NCI-H2196 (cell line): ENCODE data around the gene GBP5.
A peak's percentile ranks its signal among the peaks of the same experiment; 100 is the strongest.
"Not testable (repeated sequence)": the region's sequence is repeated elsewhere in the genome, so short reads cannot be mapped to it uniquely, and the experiment has no call there.

ENCODE experiments used
- DNase-seq: peaks from one replicate; lab custom pipeline; 2025; ENCODE audit not compliant: unreplicated experiment; lab: John Stamatoyannopoulos, UW

The GBP5 gene

DNA sequence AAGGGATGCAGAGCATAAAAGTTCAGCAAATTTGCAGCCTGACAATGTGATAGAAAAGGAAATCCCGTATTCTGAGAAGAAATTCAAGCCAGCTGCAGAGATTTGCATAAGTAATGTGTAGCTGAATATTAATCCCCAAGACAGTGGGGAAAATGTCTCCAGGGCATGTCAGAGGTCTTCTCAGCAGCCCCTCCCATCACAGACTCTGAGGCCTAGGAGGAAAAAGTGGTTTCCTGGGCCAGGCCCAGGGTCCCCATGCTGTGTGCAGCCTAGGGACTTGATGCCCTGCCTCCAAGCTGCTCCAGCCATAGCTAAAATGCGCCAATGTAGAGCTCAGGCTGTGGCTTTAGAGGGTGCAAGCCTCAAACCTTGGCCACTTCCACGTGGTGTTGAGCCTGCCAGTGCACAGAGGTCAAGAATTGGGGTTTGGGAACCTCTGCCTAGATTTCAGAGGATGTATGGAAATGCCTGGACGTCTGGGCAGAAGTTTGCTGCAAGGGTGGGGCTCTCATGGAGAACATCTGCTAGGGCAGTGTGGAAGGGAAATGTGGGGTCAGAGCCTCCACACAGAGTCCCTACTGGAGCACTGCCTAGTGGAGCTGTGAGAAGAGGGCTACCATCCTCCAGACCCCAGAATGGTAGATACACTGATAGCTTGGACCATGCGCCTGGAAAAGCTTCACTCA is 11.6 kb upstream of the GBP5 start:
- not testable (repeated sequence) for DNase-seq

DNA sequence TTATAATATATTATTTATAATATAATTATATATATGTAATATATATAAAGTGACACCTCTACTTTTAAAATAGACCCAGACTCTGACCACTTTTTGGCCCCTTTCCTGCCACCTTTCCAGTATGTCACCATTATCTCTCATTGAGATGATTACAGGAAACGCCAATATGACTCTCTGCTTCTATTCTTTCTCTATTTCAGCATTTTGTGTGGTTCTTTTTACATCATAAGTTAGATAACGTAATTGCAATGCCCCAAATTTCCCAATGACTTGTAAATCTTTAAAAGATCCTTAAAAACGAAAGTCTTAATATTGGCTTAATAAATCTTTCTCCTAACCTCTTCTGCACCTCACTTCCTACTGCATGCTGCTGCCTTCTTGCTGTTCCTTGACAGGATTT is 8.1 kb upstream of the GBP5 start:
- no peak for DNase-seq

DNA sequence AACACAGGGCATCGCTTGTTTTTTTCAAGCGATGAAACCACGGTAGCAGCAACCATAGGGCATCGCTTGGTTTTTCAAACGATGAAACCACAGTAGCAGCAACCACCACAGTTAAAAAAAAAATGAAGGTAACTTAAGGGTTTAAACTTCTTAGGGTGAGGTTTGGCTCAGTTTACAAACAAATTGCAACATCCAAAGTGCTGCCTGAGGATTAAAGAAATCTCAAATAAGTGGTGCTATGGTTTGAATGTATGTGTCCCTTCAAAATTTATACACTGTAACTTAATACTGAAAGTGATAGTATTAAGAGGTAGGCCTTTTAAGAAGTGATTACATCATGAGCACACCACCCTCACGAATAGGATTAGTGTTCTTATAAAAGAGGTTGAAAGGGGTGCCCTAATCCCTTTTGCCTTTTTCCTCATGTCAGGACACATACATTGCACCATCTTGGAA is 6.4 kb upstream of the GBP5 start:
- DNase-seq = no peak

DNA sequence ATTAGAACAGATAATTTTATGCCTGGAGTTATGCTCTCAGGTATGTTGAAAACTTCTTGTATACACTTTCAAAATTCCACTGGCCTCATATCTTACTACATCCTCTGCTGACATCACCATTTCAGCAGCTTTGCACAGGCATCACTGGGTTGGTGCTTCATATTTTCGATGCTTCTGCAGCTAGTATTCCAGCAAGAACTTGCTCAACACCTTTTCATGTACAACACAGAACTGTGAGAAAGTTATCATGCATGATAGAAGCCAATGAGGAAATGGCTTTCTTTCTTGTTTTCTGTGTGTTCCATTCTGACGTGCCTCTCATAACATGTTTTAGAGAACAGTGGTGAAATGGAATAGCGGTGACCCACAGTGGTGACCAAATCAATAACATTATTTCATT is 5.1 kb upstream of the GBP5 start:
- DNase-seq = no peak

DNA sequence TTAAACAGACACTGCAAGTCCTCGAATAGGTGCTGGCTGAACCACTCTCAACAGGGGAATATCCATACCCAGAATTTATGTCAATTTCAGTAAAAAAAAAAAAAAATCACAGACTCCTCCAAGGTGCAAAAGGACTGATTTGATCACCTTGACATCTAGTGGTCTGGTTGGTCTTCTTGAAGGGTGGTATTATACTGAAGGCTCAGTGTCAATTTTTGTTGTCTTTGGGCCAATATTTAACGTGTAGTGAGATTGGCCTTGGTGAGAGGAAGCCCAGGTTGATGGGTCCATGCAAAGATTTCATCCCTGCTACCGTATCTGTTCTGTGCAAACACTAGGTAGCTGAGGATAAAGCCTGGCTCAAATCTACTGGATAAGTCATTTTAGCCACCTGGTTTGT is 4.0 kb upstream of the GBP5 start:
- no peak for DNase-seq

DNA sequence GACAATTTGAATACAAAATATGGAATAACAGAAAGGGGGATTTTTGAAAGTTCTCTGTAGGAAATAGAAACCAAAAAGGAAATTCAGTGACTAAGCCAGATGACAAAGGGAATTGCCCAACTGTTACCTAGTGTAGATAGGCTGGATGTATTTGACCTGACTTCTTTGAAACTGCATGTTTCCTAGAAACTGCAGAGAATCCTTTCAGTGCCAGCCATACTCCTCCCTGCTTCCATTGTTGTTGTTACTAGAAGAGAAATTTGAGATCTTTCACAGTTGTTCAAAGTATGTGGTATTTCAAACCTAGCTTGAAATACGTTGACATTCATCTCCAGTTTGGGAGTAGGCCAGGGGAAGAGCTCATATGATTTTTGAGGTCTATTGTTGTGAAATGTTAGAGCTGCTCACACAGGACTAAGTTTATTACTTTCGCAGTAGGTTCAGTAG is 1.8 kb upstream of the GBP5 start:
- DNase-seq = peak; percentile 10

DNA sequence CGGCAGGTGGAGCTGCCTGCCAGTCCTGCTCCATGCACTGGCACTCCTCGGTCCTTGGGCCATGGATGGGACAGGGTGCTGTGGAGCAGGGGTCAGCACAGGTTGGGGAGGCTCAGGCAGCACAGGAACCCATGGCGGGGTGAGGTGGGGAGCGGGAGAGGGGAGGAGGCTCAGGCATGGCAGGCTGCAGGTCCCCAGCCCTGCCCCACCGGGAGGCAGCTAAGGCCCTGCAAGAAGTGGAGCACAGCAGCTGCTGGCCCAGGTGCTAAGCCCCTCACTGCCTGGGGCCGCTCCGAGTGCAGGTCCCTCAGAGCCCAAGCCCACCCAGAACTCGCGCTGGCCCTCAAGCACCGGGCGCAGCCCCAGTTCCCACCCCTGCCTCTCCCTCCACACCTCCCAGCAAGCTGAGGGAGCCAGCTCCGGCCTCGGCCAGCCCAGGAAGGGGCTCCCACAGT is 691 bp upstream of the GBP5 start:
- no peak for DNase-seq

DNA sequence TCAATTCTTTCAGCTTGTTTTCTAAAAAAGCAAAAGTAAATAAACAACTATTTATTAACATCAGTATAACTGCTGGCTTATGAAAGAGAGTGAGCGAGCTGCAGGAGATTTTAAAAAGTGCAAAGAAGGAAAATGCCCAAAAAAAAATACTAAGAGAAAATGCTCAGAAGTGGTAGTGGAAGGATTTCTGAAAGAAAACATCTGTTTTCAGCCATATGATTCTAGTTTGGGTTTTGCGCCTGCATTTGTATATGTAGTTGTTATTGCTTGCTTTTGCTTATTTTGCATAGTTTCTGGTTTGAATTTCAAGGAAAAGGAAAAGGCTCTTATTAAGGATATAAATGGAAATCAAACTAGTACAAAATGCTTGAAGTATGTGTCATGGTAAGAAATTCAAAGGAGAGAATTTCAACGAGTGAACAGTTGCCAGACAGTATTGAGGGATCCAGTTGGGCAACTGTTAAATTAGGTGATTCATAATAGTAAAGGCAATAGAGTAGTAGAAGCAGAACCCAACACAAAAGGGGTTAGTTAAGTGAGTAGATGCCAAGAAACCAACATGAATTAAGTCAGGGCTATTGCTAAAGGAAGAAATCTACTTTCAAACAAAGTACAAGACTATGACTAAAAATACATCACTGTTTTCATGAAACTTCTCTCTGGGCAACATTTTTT is 1.2 kb downstream of the GBP5 start:
- no peak for DNase-seq

DNA sequence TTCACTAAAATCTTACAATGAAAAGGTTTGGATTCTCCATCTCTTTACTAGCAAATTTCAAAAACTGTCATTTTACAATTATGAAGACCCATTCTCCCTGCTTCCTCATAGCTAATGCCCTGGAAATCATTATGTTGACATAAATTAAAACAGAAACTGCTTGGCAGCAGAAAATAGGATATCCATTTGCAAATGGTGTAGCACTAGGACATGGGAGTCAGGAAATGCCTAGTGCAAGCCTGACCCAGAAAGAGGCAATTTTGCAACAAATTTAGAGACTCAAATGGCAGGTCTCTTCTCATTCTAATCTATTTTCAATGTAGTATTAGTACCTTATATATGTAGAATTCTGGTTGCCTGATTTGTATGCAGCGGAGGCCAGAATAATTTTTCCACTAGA is 2.2 kb downstream of the GBP5 start:
- no peak for DNase-seq

DNA sequence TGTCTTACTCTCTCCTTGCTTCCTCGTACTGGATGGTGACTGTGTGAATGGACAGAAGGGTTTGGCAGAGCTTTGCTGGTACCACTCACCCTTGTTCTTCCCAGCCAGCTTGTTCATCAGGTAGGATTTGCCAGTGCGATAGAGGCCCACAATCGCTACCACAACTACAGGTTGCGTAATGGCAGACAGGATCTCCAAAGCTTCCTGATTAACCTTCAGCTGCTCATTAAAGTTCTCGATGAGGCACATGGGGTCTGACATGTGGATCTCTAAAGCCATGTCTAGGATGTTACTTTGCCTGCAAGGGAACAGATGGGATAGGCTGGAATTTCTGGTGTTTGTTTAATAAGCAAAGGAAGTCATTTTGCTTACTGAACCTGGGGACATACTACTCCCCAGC is 3.4 kb downstream of the GBP5 start:
- DNase-seq = no peak

DNA sequence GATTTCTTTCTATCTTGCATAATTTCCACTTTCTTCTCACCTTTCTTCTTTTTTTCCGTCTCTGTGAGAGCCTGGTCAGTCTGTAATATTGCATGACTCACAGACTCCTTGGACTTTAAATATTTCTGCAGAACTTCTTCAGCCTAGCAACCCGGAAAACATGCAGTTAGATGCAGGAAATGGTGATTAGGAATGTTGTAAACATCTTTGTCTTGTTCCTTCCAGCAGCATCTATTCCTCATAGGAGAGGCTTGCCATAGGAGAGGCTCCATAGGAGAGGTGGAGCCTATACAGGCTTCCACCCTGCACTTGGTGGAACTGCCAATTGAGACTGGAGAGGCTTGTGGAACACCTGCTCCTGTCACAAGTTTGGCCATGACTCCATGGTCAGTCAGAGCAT is 10.0 kb downstream of the GBP5 start:
- no peak for DNase-seq

DNA sequence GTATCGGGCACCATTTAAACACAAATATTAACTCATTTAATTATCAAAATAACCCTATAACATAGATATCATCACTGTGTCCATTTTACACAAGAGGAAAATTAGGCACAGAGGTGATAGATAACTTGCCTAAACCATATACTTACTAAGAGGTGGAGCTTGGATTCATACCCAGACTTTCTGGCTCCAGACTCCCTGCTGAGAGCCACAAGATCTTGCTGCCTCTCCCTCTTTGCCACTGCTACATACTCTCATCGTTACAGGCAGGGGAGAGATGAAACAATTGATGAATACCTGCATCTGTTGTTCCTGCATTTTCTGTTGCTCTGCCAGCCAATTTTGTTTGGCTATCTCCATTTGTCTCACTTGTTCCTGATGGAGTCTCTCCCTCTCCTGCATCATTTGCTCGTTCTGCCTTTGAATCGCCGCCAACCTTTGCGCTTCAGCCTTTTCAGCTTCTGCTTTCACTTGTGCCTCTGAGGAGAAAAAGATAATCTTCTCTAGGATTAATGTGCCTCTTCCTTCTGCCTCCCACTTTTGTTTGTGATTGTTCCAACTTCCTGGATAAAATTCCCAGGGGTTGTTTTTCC is 10.6 kb downstream of the GBP5 start:
- peak; percentile 51 for DNase-seq

DNA sequence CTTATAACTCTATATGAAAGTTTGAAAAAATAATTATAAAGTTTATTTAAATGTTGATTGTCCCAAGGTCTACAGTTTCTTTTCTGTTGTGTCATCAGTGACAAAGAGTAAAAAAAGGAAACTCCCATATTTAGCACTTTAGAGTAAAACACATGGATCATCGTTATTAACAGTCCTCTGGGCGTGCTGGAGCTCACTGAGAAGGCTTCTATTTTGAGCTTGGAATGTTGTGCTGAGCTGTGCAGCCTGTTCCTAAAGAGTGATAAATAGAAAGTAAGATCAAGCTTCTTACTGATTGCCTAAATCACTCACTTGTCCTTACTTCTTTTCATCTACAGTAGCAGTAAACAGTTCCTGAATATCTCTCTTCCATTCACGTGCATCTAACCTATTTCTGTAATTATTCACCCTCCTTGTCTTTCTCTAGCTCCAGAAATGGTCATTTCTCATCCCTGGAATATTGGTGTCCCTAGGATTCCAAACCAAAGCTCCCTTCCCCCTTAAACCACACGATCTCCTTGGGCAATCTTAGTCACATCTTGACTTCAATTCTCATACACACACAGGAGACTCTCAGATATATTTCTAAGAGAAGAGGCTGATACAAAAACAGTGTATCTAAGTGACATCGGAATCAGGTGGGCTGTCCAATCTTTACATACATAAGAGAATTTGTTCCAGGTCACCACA is 11.9 kb downstream of the GBP5 start:
- no peak for DNase-seq

DNA sequence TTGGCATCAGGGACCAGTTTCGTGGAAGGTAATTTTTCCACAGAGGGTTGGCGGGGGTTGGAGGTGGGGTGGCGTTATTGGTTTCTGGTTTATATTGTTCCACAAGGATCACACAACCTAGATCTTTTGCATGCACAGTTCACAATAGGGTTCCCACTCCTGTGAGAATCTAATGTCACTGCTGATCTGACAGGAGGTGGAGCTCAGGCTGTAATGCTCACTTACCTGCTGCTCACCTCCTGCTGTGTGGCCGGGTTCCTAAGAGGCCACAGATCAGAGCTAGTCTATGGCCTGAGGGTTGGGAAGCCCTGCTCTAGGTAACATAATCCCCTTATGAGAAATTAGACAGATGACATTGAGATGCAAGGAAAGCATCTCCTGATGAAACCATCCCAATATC is 12.6 kb downstream of the GBP5 start:
- no peak for DNase-seq

DNA sequence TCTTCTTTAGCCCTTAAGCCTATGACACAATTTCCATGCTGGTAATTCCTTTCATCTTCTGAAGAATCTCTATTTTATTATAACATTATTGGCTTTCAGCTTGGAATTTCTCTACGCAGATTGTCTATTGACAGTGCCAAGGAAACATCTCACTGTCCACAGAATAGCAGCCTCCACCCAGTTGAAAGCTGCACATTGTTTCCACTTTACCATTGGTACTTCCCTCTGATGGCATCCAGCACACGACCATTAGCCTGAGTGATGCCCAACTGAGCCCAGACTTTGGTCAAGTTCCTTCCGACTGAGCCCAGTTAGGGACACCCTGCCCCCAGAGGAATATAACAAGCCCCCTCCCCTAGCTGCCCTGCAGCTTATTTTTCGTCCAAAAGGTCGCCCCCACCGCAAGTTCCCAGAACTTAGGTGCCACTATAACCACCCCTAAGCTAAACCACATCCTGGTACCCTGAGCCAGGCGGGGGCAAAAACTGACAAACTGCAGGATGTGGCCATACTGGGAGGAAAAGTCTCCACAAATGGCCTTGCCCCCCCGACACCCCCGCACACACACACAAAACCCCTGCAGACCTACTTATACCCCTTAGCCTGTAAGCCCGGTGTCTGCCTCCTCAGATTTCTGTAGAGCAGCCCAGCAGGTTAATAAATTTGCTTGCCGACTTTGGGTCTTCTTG is 13.2 kb downstream of the GBP5 start:
- no peak for DNase-seq

DNA sequence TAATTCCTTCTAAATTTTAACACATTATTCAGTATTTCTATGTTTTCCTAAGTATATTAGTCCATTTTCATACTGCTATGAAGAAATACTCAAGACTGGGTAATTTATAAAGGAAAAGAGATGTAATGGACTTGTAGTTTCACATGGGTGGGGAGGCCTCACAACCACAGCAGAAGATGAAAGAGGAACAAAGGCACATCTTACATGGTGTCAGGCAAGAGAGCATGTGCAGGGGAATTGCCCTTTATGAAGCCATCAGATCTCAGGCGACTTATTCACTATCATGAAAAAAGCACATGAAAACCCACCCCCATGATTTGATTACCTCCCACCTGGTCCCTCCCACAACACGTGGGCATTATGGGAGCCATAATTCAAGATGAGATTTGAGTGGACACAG is 15.6 kb downstream of the GBP5 start:
- no peak for DNase-seq

DNA sequence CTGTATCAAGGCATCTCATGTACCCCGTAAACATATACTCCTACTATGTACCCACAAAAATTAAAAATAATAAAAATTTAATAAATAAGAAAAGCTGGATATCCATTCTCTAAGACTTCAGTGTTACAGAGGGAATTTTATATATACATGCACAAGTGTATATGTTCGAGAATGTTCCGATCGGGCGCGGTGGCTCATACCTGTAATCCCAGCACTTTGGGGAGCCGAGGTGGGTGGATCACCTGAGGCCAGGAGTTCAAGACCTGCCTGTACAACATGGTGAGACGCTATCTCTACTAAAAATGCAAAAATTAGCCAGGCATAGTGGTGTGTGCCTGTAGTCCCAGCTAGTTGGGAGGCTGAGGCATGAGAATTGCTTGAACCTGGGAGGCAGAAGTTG is 17.1 kb downstream of the GBP5 start:
- not testable (repeated sequence) for DNase-seq

DNA sequence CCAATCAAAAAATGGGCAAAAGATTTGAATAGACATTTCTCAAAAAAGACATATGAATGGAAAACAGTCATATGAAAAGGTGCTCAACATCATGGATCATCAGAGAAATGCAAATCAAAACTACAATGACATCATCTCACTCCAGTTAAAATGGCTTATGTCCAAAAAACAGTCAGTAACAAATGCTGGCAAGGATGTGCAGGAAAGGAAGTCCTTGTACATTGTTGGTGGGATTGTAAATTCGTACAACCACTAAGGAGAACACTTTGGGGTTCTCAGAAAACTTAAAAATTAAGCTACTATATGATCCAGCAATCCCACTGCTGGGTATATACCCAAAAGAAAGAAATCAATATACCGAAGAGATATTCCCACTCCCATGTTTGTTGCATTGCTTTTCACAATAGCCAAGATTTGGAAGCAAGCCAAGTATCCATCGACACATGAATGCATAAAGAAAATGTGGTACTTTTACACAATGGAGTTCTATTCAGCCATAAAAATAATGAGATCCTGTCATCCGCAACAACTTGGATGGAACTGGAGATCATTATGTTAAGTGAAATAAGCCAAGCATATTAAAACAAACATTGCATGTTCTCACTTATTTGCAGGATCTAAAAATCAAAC is 17.9 kb downstream of the GBP5 start:
- peak; percentile 51 for DNase-seq

DNA sequence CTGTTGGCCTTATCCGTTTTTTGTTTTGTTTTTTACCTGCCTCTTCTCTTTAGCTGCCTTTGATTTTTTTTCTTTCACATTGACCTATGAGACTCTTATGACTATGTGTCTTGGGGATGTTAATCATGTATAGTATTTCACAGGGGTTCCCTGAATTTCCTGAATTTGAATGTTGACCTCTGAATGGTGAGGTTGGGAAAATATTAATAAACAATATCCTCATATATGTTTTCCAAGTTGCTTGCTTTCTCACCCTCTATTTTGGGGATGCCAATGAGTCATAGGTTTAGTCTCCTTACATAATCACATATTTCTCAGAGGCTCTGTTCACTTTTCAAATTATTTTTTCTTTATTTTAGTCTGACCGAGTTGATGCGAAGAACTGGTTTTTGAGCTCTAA is 29.6 kb downstream of the GBP5 start:
- no peak for DNase-seq
